IMR-90 (cell line): Measurements from ENCODE around the gene CDC45. TPM values are rescaled to one million over a fixed set of nuclear protein-coding genes. Genes with fewer than 3 reads are reported as not detected.

Experiments
- ATAC-seq: fragments of 200-7000 bp; cut with Tn5 transposase; 2 replicates; pipeline ENCODE4 v1.9.1; 2020; ENCODE audit warnings: low read depth, mild to moderate bottlenecking, moderate library complexity
- BruUV-seq: library from RNA; stranded (reverse); fragments of 400-500 nt; replicated peaks from 2 replicates; lab custom pipeline; 2021; lab: Mats Ljungman, UMichigan
- CTCF ChIA-PET: fragments of 300-600 bp; formaldehyde crosslinking; extraction: SDS; loops from one replicate; lab custom pipeline; 2021; ENCODE audit warnings: antibody characterized with exemption; lab: Yijun Ruan, JAX
- POLR2A ChIA-PET: fragments of 300-600 bp; sonication (Branson Sonifier 250); formaldehyde crosslinking; loops from one replicate; lab custom pipeline; 2022; ENCODE audit warnings: antibody characterized with exemption; ENCODE audit not compliant: unreplicated experiment; lab: Charles Lee
- DNase-seq: peaks from one replicate; pipeline ENCODE4 v3.0.0; 2013
- H2AFZ ChIP-seq: replicated peaks from 2 replicates; pipeline ENCODE3; 2013; ENCODE audit warnings: low read length, mild to moderate bottlenecking; ENCODE audit not compliant: poor library complexity
- H2AK5ac ChIP-seq: 2 replicates; pipeline ENCODE4 v1.6.1; 2013; ENCODE audit warnings: low read depth, low read length, inconsistent platforms
- H2AK9ac ChIP-seq: replicated peaks from 2 replicates; pipeline ENCODE3; 2013; ENCODE audit warnings: mild to moderate bottlenecking, low read depth, low read length, moderate library complexity; ENCODE audit not compliant: poor library complexity
- H2BK120ac ChIP-seq: 2 replicates; pipeline ENCODE4 v1.6.1; 2013; ENCODE audit warnings: low read depth, low read length, inconsistent platforms
- H2BK15ac ChIP-seq: 3 replicates; pipeline ENCODE4 v1.6.1; 2013; ENCODE audit warnings: low read depth, low read length, inconsistent platforms
- H2BK20ac ChIP-seq: 2 replicates; pipeline ENCODE4 v1.6.1; 2013; ENCODE audit warnings: low read depth, mild to moderate bottlenecking, inconsistent platforms, low read length, moderate library complexity
- H2BK5ac ChIP-seq: 2 replicates; pipeline ENCODE4 v1.6.1; 2013; ENCODE audit warnings: mild to moderate bottlenecking, low read depth, low read length, inconsistent platforms; ENCODE audit not compliant: poor library complexity, severe bottlenecking
- H3K14ac ChIP-seq: replicated peaks from 2 replicates; pipeline ENCODE4 v1.6.1; 2013; ENCODE audit warnings: low read depth, low read length, inconsistent platforms
- H3K18ac ChIP-seq: 2 replicates; pipeline ENCODE4 v1.6.1; 2013; ENCODE audit warnings: low read depth, low read length, control low read depth
- H3K23ac ChIP-seq: 2 replicates; pipeline ENCODE4 v1.6.1; 2013; ENCODE audit warnings: low read depth, low read length, inconsistent platforms
- H3K27ac ChIP-seq: 2 replicates; pipeline ENCODE4 v1.5.1; 2013; ENCODE audit warnings: mild to moderate bottlenecking, control low read depth, low read length; ENCODE audit not compliant: insufficient read depth
- H3K27me3 ChIP-seq: 2 replicates; pipeline ENCODE4 v1.6.1; 2013; ENCODE audit warnings: low read length; ENCODE audit not compliant: control insufficient read depth, insufficient read depth
- H3K36me3 ChIP-seq: 2 replicates; pipeline ENCODE4 v1.6.1; 2013; ENCODE audit warnings: low read length, mixed read lengths; ENCODE audit not compliant: control insufficient read depth, insufficient read depth
- H3K4ac ChIP-seq: 2 replicates; pipeline ENCODE4 v1.6.1; 2013; ENCODE audit warnings: low read depth, low read length, inconsistent platforms
- H3K4me1 ChIP-seq: 2 replicates; pipeline ENCODE4 v1.6.1; 2013; ENCODE audit warnings: low read length, mixed read lengths; ENCODE audit not compliant: control insufficient read depth, insufficient read depth
- H3K4me2 ChIP-seq: 2 replicates; pipeline ENCODE4 v1.6.1; 2013; ENCODE audit warnings: low read depth, mild to moderate bottlenecking, control low read depth, low read length, moderate library complexity
- H3K4me3 ChIP-seq: 2 replicates; pipeline ENCODE4 v1.5.1; 2013; ENCODE audit warnings: low read depth, mild to moderate bottlenecking, control low read depth, low read length, moderate library complexity; ENCODE audit not compliant: insufficient read depth
- H3K56ac ChIP-seq: 2 replicates; pipeline ENCODE4 v1.6.1; 2013; ENCODE audit warnings: low read length, inconsistent platforms; ENCODE audit not compliant: insufficient read depth; ENCODE audit errors: extremely low read depth
- H3K79me1 ChIP-seq, 2 experiments: 2 replicates each; pipeline ENCODE4 v1.6.1; 2013; ENCODE audit warnings: low read length in 2 of 2, inconsistent platforms in 1 of 2, low read depth in 1 of 2
- H3K9ac ChIP-seq: 2 replicates; pipeline ENCODE4 v1.6.1; 2013; ENCODE audit warnings: low read depth, low read length, control low read depth
- H3K9me1 ChIP-seq: 2 replicates; pipeline ENCODE4 v1.6.1; 2013; ENCODE audit warnings: low read length, inconsistent platforms; ENCODE audit not compliant: insufficient read depth
- H3K9me3 ChIP-seq: 2 replicates; pipeline ENCODE4 v1.6.1; 2013; ENCODE audit warnings: low read length; ENCODE audit not compliant: control insufficient read depth, insufficient read depth
- H4K20me1 ChIP-seq: 2 replicates; pipeline ENCODE4 v1.6.1; 2013; ENCODE audit warnings: low read length, inconsistent platforms; ENCODE audit not compliant: insufficient read depth
- H4K5ac ChIP-seq: 2 replicates; pipeline ENCODE4 v1.6.1; 2013; ENCODE audit warnings: mild to moderate bottlenecking, low read depth, low read length, control low read depth
- H4K8ac ChIP-seq, 2 experiments: 2 replicates each; pipeline ENCODE4 v1.6.1; 2013; ENCODE audit warnings: low read depth in 2 of 2, low read length in 2 of 2, control low read depth in 1 of 2, inconsistent platforms in 1 of 2
- H4K91ac ChIP-seq: 2 replicates; pipeline ENCODE4 v1.6.1; 2013; ENCODE audit warnings: low read depth, low read length, inconsistent platforms; ENCODE audit not compliant: insufficient read depth
- MAZ ChIP-seq: IDR thresholded peaks from 2 replicates; pipeline ENCODE4 v1.6.1; 2012; ENCODE audit warnings: low read depth, mild to moderate bottlenecking, low read length, improper control_type of control experiment, moderate library complexity, borderline replicate concordance
- WGBS, 2 experiments: methylation state at CpG; one replicate each; pipeline versions ENCODE4 v1.1.5 to v1.1.7; 2013; ENCODE audit warnings: missing lambda C conversion rate in 2 of 2; ENCODE audit not compliant: insufficient read length in 1 of 2; ENCODE audit errors: extremely low coverage in 2 of 2; 5-methylcytosine and 5-hydroxymethylcytosine counted together
- dilution Hi-C: fragments of 300-500 bp; cut with HindIII; formaldehyde crosslinking; loops from one replicate; pipeline ENCODE4 v1.14.3; 2018; ENCODE audit warnings: low sequenced_read_pairs; ENCODE audit not compliant: unreplicated experiment
- in situ Hi-C: fragments of 300-500 bp; cut with MboI; formaldehyde crosslinking; loops from 3 replicates; pipeline ENCODE4 v1.14.3; 2019; ENCODE audit warnings: low sequenced_read_pairs, inconsistent platforms, mixed read lengths
- intact Hi-C: fragments of 100-400 bp; cut with micrococcal nuclease; formaldehyde crosslinking; loops from 2 replicates; pipeline ENCODE4 v1.10.0; 2022
- polyA plus RNA-seq, 3 experiments: library from polyadenylated mRNA; depleted of rRNA; stranded (reverse); fragments of >200 nt; gene quantifications; 2 replicates each; pipeline ENCODE4 v1.2.3, GENCODE V29; 2012; ENCODE audit warnings: low replicate concordance in 1 of 3
- total RNA-seq: library from RNA; depleted of rRNA; stranded (reverse); fragments of >200 nt; gene quantifications from 2 replicates; pipeline ENCODE4 v1.2.3, GENCODE V29; 2012

The CDC45 gene
- total and polyA plus RNA-seq, 2 of the 4 experiments (the other 2 are of a cell fraction) = 22.7 to 44.6 TPM

GRCh38 chr22:19543970-19544708, 64.4 kb downstream of the CDC45 start:
- 58% methylated on average over 5 of the region's 16 CpGs; no CpG with 5 or more reads in 1 of the 2 experiments for WGBS, 2 experiments
- no peak overlapping the region for H4K5ac ChIP-seq
- dilution Hi-C loops (no loop called here), in situ Hi-C loops (no loop called here), intact Hi-C loops (no loop called here)
- no peak overlapping the region for H3K4me3 ChIP-seq
- ChIA-PET POLR2A (no interaction called here), CTCF (no interaction called here)
- no peak overlapping the region for H2AK9ac ChIP-seq
- no peak overlapping the region for H3K9ac ChIP-seq
- no peak overlapping the region for H3K56ac ChIP-seq
- no peak overlapping the region for H4K8ac ChIP-seq
- H2BK120ac ChIP-seq = no peak overlapping the region
- H3K23ac ChIP-seq = no peak overlapping the region
- no peak overlapping the region for H4K91ac ChIP-seq
- no peak overlapping the region for H3K27ac ChIP-seq
- H3K4me1 ChIP-seq = no peaks in the 10 kb centered on the region
- H3K4me2 ChIP-seq = no peak overlapping the region
- H2BK20ac ChIP-seq = no peak overlapping the region
- H2BK5ac ChIP-seq = no peak overlapping the region
- H3K9me3 ChIP-seq = no peaks in the 10 kb centered on the region
- no peak overlapping the region for H3K14ac ChIP-seq
- TF ChIP-seq MAZ = no peak
- H3K36me3 ChIP-seq = no peaks in the 10 kb centered on the region
- no peak overlapping the region for H3K4ac ChIP-seq
- H2AFZ ChIP-seq = peak overlapping the region; percentile 14
- no TSS peak for BruUV-seq
- H2BK15ac ChIP-seq = no peak overlapping the region
- no peaks in the 10 kb centered on the region for H4K20me1 ChIP-seq
- ATAC-seq (no peak), DNase-seq (no peak)
- no peaks in the 10 kb centered on the region for H3K79me1 ChIP-seq
- peaks cover 15% of the 10 kb centered on the region for H3K27me3 ChIP-seq
- H3K9me1 ChIP-seq = no peaks in the 10 kb centered on the region
- H2AK5ac ChIP-seq = no peak overlapping the region
- no peak overlapping the region for H3K18ac ChIP-seq
